DMS53 treated with DMSO at 0.1 percent for 48 hours (cell line): ENCODE measurements around the gene MAGI1.

ENCODE experiments used
- DNase-seq: peaks from one replicate; lab custom pipeline; 2025; ENCODE audit not compliant: unreplicated experiment; lab: John Stamatoyannopoulos, UW

The MAGI1 gene

GRCh38 chr3:65408531-65409175 is 630.1 kb downstream of the MAGI1 start:
- no peak for DNase-seq

GRCh38 chr3:65406470-65406869 is 632.2 kb downstream of the MAGI1 start:
- DNase-seq, result no peak

- no peak for DNase-seq
These were observed 636.1 kb downstream of the MAGI1 start for GRCh38 chr3:65402597-65402996.

- DNase-seq, result no peak
These were observed 637.1 kb downstream of the MAGI1 start for GRCh38 chr3:65401359-65402305.

GRCh38 chr3:65400899-65401298 is 637.8 kb downstream of the MAGI1 start:
- no peak for DNase-seq

- DNase-seq, result no peak
These were observed 639.8 kb downstream of the MAGI1 start for GRCh38 chr3:65398953-65399352.

GRCh38 chr3:65396078-65396477 is 642.6 kb downstream of the MAGI1 start:
- DNase-seq, result no peak

GRCh38 chr3:65391068-65391467 is 647.6 kb downstream of the MAGI1 start:
- no peak for DNase-seq

GRCh38 chr3:65385805-65386204 is 652.9 kb downstream of the MAGI1 start:
- DNase-seq, result no peak

GRCh38 chr3:65381496-65382010 is 657.2 kb downstream of the MAGI1 start:
- no peak for DNase-seq

- DNase-seq, result no peak
These were observed 659.5 kb downstream of the MAGI1 start for GRCh38 chr3:65379223-65379622.

GRCh38 chr3:65377637-65378036 is 661.1 kb downstream of the MAGI1 start:
- DNase-seq, result no peak

GRCh38 chr3:65376426-65376825 is 662.3 kb downstream of the MAGI1 start:
- DNase-seq, result no peak

GRCh38 chr3:65371053-65371452 is 667.7 kb downstream of the MAGI1 start:
- no peak for DNase-seq

- no peak for DNase-seq
These were observed 669.9 kb downstream of the MAGI1 start for GRCh38 chr3:65368866-65369265.

- no peak for DNase-seq
These were observed 676.0 kb downstream of the MAGI1 start for GRCh38 chr3:65362688-65363087.

GRCh38 chr3:65361448-65361847 is 677.3 kb downstream of the MAGI1 start:
- no peak for DNase-seq

- no peak for DNase-seq
These were observed 682.1 kb downstream of the MAGI1 start for GRCh38 chr3:65356331-65357248.

GRCh38 chr3:65354880-65355279 is 683.8 kb downstream of the MAGI1 start:
- no peak for DNase-seq

GRCh38 chr3:65352951-65353350 is 685.8 kb downstream of the MAGI1 start:
- DNase-seq, result no peak

GRCh38 chr3:65351753-65352152 is 687.0 kb downstream of the MAGI1 start:
- no peak for DNase-seq
